Femur (tissue), 1 donor: Measurements from ENCODE around the gene OR6B1.

Source experiments
- DNase-seq: peaks from one replicate; pipeline ENCODE4 v3.0.0-alpha.2; 2017

Gene OR6B1

DNA sequence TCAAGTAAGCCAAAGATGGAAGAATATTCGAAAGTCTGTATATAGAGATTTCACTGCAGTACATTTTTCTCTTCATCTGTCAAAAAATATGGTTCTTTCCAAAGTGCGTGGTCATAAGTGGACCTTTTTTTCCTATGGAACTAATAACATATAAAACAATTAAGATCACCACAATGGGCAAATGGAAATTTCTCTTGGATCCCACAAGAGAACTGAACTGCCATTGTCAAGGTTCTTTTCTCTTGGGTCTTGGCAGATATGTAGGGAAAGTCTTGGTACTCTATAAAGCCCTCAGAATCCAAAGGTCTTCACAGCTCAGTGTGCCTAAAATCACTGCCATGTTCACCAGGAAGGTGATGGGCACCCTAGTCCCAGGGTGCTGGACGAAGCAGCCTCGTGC, at the start of gene OR6B1:
TSS of gene OR6B1 (plus strand) at position 301 of the 400 bp plus-strand sequence. CDS start 3,677 bp downstream, outside the sequence.
- no peak for DNase-seq

- DNase-seq: no peak
Observed at GRCh38 chr7:143953421-143953820, 46.7 kb upstream of the OR6B1 start.

GRCh38 chr7:143954135-143954534, 46.0 kb upstream of the OR6B1 start:
- DNase-seq: no peak

GRCh38 chr7:143954544-143954943, 45.6 kb upstream of the OR6B1 start, which contains the start of gene OR2F1:
Gene OR2F1 (plus strand): TSS chr7:143954844. CDS start chr7:143959971, 5,127 bp downstream.
- no peak for DNase-seq

DNA sequence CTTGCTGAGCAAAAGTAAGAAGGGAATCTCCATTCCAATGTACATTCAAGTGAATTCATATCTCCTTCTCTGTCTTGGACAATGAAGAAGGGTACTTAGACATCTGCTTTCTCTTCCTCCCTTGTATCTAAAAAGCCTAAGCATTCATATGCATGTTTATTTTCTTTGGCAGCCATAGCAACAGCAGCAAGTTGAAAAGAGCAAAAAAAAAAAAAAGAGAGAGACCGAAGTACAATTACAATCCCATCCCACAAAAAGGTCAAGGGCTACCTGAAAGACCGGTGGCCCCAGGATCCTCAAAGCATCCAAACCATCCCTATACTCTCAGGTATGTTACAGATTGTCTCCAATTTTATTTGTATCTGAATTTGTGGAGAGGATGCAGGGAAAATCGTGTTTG, 41.3 kb upstream of the OR6B1 start:
- DNase-seq: no peak

DNA sequence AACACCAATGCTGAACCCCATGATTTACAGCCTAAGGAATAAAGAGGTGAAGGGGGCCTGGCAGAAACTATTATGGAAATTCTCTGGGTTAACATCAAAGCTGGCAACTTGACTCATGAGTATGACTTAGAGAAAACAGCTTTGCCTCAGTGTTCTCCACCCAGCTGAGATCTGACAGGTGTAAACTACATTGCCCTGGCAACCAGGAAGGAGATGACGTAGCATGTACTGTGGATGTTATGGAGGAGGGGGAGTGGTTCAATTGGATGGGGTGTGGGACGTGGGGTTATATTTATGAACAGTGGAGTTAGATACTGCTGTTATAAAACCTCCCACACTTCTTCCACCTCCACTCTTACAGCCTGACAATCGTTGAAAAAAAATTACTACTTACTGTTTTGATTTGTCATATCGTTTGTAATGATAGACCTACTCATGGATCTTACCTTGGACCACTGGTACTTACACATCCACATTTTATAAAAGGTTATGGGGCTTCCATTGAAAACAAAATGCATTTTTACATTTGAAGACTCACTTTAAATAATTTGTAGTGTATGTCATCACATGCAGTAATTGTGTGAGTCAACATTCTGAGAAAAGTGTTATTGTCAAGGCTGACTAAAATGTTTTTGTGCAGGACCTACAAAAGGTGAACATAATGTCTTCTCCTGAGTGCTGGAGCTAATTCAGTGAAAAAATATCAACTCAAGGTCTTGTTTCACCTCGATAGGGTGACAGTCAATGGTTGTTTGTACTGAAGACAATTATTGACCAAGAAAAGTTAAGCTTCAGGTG, 39.1 kb upstream of the OR6B1 start:
- DNase-seq: no peak

DNA sequence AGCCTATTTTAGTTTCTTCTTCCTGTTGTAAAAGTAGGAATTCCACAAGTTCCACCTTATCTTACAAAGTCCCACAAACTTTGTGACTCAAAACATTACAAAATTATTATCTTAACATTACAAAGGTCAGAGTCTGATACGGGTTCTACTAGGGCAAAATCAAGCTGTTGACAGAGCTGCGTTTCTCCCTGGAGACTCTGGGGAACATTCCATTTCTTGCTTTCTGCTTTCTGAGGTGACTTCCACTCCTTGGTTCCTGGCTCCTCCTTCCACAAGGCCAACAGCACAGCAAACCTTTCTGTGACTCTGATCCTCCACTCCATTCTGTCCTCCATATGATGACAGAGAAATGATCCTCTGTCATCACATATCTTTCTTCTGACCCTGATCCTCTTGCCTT, 34.8 kb upstream of the OR6B1 start:
- DNase-seq: no peak

- DNase-seq: no peak
Observed at GRCh38 chr7:143967398-143967797, 32.7 kb upstream of the OR6B1 start.

DNA sequence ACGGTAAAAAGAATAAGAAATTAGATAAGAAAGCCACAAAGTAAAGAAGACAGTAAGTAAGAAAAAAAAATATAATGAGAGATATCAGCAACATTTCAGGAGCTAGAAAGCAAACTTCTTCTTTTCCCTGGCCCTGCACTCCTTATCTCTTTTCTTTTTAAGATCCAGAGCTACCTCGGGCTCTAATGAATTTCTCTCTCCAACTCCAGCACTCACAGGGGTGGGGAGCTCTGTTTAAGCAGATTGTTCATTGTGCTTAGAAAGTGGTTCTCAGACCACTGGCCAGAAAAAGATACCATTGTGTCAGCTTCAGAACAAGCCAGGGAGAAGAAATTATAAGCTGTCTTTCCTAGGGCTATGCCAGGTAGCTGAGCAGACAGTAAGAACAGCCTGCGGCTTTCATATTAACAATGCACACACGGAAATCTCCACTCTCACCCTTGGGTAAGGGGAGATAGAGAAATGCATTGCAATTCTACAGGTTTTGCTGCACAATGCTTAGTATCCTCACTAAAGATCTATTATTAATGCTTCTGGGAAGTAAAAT, 26.2 kb upstream of the OR6B1 start:
- DNase-seq: no peak

GRCh38 chr7:143974459-143974858, 25.7 kb upstream of the OR6B1 start:
- no peak for DNase-seq

- DNase-seq: no peak
Observed at GRCh38 chr7:143975617-143976016, 24.5 kb upstream of the OR6B1 start.

- no peak for DNase-seq
Observed at GRCh38 chr7:143978585-143978984, 21.5 kb upstream of the OR6B1 start.

GRCh38 chr7:143979359-143979758, 20.8 kb upstream of the OR6B1 start:
- DNase-seq: no peak

DNA sequence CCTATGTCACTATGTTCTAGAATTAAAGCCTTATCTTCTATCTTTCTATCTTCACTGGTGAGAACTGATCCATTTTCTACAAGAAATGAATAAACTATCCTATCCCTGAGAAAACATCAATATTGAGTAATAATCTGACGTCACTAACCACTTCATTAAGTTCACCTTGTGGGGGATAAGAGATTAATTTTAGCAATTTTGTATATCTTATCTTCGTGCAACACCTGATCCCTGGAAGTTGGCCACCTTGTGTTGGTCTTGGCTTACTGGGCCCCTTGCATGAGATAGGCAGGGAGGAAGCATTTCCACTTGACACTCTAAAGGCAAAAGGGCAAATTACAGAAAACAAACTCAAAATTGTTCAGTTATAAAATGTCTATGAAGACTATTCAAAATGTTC, 20.1 kb upstream of the OR6B1 start:
- DNase-seq: no peak

DNA sequence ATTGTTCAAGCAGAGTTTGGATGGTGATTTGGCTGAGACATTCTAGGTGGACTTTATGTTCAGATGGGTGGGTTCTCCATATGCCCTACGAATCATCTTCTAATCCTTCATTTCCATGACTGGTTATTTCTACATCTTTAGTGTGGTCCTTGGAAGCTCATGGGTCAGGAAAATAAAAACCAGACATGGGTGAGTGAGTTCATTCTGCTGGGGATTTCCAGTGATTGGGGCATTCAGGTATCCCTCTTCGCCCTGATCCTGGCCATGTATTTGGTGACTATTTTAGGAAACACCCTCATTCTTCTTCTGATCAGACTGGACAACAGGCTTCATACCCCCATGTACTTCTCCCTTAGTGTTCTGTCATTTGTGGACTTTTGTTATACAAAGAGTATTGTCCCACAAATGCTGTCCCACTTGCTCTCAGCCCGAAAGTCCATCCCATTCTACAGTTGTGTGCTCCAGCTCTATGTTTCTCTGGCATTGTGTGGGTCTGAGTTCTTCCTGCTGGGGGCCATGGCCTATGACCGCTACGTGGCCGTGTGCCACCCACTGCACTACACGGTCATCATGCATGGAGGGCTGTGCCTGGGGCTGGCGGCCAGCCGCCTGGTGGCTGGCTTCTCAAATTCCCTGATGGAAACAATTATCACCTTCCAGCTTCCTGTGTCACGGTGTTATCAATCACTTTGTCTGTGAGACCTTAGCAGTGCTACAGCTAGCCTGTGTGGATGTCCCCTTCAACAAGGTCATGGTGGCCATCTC, 19.2 kb upstream of the OR6B1 start:
- DNase-seq: no peak

- DNase-seq: no peak
Observed at GRCh38 chr7:143983960-143984359, 16.2 kb upstream of the OR6B1 start.

- no peak for DNase-seq
Observed at GRCh38 chr7:143987513-143987912, 12.6 kb upstream of the OR6B1 start.

- DNase-seq: no peak
Observed at GRCh38 chr7:143988976-143989745, 11.0 kb upstream of the OR6B1 start.

- no peak for DNase-seq
Observed at GRCh38 chr7:143992670-143993069, 7.5 kb upstream of the OR6B1 start.

DNA sequence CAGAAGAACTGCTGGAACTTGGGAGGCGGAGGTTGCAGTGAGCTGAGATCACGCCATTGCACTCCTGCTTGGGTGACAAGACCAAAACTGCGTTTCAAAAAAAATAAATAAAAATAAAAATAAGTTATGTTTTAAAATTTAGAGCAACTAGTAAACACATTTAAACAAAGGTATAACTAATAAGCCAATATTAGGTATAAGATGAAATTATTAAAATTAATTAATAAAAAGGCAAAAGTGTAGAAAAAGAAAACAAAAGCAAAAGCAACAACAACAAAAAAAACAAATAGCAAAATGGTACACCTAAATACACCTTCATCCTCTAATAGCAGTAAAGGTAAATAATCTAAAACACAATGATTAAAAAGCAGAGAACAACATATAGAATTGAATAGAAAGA, 6.2 kb upstream of the OR6B1 start:
- no peak for DNase-seq

DNA sequence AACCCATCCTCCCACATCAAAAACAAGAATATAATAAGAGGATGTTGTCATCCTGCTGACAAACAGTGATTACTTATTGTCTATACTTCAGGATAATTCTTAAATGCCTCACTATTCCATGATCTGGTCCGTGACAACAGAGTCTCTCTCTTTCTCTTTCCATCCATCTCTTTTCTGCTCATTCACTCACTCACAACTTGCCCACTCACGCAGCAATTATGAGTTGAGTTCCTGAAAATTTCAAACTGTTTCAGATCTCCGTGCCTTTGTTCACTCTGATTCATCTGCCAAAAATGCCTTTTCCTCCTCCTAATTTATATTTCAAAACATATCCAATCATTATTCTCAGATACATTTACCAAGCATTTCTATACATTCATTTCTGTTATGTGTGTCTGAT, 1.4 kb downstream of the OR6B1 start:
- no peak for DNase-seq

- no peak for DNase-seq
Observed at GRCh38 chr7:144004703-144005102, 4.6 kb downstream of the OR6B1 start.
